ENCODE measurements around the gene LRRC8D.

Gene LRRC8D

DNA sequence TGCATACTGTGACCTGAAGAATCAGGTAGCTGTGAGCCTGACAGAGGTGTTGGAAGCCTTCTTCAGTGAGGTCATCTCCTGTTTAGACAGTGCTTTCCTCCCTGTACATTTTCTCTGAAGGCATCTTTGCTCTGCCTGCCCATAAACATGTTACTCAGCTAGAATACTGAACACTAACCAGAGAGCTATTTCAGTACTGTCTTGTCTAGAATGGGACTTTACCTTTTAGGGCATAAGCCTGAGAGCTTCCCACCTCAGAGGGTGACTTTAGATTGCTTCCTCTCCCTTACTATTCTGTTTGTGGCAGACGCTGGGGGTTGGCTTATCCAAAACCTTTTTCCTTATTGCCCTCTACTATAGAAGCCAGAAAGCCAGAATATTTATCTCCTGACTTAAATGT is 150.8 kb downstream of the LRRC8D start:
- TF ChIP-seq EZH2phosphoT487 (IDR thresholded peaks at IDR 0.05; ENCODE audit: borderline replicate concordance) = no peak
- TF ChIP-seq, protein P1, sequence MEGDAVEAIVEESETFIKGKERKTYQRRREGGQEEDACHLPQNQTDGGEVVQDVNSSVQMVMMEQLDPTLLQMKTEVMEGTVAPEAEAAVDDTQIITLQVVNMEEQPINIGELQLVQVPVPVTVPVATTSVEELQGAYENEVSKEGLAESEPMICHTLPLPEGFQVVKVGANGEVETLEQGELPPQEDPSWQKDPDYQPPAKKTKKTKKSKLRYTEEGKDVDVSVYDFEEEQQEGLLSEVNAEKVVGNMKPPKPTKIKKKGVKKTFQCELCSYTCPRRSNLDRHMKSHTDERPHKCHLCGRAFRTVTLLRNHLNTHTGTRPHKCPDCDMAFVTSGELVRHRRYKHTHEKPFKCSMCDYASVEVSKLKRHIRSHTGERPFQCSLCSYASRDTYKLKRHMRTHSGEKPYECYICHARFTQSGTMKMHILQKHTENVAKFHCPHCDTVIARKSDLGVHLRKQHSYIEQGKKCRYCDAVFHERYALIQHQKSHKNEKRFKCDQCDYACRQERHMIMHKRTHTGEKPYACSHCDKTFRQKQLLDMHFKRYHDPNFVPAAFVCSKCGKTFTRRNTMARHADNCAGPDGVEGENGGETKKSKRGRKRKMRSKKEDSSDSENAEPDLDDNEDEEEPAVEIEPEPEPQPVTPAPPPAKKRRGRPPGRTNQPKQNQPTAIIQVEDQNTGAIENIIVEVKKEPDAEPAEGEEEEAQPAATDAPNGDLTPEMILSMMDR (conservative IDR thresholded peaks at IDR 0.05; ENCODE audit: low read length) = no peak
- no peaks in the 10 kb centered on the region for H3K36me3 ChIP-seq (ENCODE audit: insufficient read depth, low read length)
- H3F3A ChIP-seq (ENCODE audit: low read depth) = no peaks in the 10 kb centered on the region
- H3K27me3 ChIP-seq (ENCODE audit: insufficient read depth, low read length, poor library complexity, severe bottlenecking) = no peaks in the 10 kb centered on the region
- H3K4me2 ChIP-seq (ENCODE audit: low read depth, low read length, poor library complexity, severe bottlenecking) = no peak overlapping the region
- H4K20me1 ChIP-seq (ENCODE audit: insufficient read depth, low read length, poor library complexity, severe bottlenecking) = no peaks in the 10 kb centered on the region
- no peaks in the 10 kb centered on the region for H3K9me3 ChIP-seq (ENCODE audit: insufficient read depth, low read depth, low read length)
- no peak overlapping the region for H2AFZ ChIP-seq (ENCODE audit: low read length)
- H3K4me3 ChIP-seq (ENCODE audit: low read length, poor library complexity, severe bottlenecking) = no peak overlapping the region
- H3K79me2 ChIP-seq (ENCODE audit: insufficient read depth, low read length) = no peaks in the 10 kb centered on the region
- H3K9ac ChIP-seq (ENCODE audit: low read depth, low read length, poor library complexity, severe bottlenecking) = no peak overlapping the region
- H3K9me2 ChIP-seq (replicated peaks; ENCODE audit: low read depth, low read length) = no peaks in the 10 kb centered on the region
- H3K4me1 ChIP-seq (ENCODE audit: insufficient read depth, low read length, poor library complexity, severe bottlenecking) = peaks cover 17% of the 10 kb centered on the region

DNA sequence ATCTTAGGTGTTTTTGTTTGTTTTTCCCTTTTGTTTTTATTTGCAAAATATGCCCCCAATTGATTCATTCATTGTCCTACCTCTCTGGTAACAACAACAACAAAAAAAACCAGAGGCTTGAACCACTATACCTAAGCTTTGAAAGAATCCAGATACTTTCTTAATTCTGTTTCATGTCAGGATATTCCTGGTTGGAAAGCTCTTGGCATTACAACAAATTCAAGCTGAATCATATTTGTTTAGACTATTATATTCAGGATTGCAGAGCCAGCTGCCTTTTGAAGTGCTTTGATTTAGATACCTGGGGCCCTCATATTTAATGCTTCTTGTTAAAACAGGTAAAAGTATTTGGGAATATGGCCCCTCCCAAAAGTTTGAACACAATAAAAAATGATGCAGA is 151.2 kb downstream of the LRRC8D start:
- Histone ChIP-seq H3K9me2 (replicated peaks; ENCODE audit: low read depth, low read length) (no peaks in the 10 kb centered on the region), H3K79me2 (ENCODE audit: insufficient read depth, low read length) (no peaks in the 10 kb centered on the region)
- TF ChIP-seq, protein P1 (conservative IDR thresholded peaks at IDR 0.05; ENCODE audit: low read length) = no peak
- no peak for TF ChIP-seq EZH2phosphoT487 (IDR thresholded peaks at IDR 0.05; ENCODE audit: borderline replicate concordance)

DNA sequence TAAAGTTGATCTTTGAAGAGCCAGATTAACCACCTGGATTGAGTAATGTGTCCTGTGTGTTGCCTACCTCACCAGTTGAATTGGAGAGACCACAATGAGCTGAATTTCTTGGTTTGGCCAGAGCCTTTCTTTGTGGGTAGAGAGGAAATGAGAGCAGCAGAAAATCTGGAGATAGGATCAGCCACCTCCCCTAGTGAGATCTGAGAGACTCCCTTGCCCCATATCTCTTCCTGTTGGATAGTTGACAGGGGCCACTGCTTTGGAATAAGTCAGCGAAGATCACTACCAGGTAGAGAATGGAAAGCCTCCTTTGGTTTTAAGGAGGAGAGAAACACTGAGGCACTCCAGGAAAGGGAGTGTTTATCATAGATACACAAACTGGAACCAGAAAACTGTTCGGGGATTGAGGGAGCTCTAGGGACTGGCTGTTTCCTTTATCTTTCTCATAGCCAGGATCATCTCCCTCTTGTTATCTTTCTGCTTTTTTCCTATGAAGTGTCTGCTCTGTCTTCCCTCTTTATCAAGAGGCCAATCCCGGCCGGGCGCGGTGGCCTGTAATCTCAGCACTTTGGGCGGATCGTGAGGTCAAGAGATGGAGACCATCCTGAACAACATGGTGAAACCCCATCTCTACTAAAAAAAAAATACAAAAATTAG is 152.8 kb downstream of the LRRC8D start:
- no peaks in the 10 kb centered on the region for H3K9me3 ChIP-seq (ENCODE audit: insufficient read depth, low read depth, low read length)
- peak overlapping the region; percentile 23 for H3K4me2 ChIP-seq (ENCODE audit: low read depth, low read length, poor library complexity, severe bottlenecking)
- H3K79me2 ChIP-seq (ENCODE audit: insufficient read depth, low read length) = no peaks in the 10 kb centered on the region
- peaks cover 17% of the 10 kb centered on the region for H3K4me1 ChIP-seq (ENCODE audit: insufficient read depth, low read length, poor library complexity, severe bottlenecking)
- H3F3A ChIP-seq (ENCODE audit: low read depth) = no peaks in the 10 kb centered on the region
- no peaks in the 10 kb centered on the region for H3K36me3 ChIP-seq (ENCODE audit: insufficient read depth, low read length)
- no peaks in the 10 kb centered on the region for H4K20me1 ChIP-seq (ENCODE audit: insufficient read depth, low read length, poor library complexity, severe bottlenecking)
- H3K9ac ChIP-seq (ENCODE audit: low read depth, low read length, poor library complexity, severe bottlenecking) = no peak overlapping the region
- no peak overlapping the region for H3K4me3 ChIP-seq (ENCODE audit: low read length, poor library complexity, severe bottlenecking)
- no peaks in the 10 kb centered on the region for H3K9me2 ChIP-seq (replicated peaks; ENCODE audit: low read depth, low read length)
- H3K27me3 ChIP-seq (ENCODE audit: insufficient read depth, low read length, poor library complexity, severe bottlenecking) = no peaks in the 10 kb centered on the region
- H2AFZ ChIP-seq (ENCODE audit: low read length) = no peak overlapping the region
- TF ChIP-seq, protein P1 (conservative IDR thresholded peaks at IDR 0.05; ENCODE audit: low read length) = no peak
- TF ChIP-seq EZH2phosphoT487 (IDR thresholded peaks at IDR 0.05; ENCODE audit: borderline replicate concordance) = no peak

More for the DNA sequence above, 151.2 kb downstream of the LRRC8D start:
- Histone ChIP-seq H3K27me3 (ENCODE audit: insufficient read depth, low read length, poor library complexity, severe bottlenecking) (no peaks in the 10 kb centered on the region), H3K9ac (ENCODE audit: low read depth, low read length, poor library complexity, severe bottlenecking) (no peak overlapping the region), H4K20me1 (ENCODE audit: insufficient read depth, low read length, poor library complexity, severe bottlenecking) (no peaks in the 10 kb centered on the region), H3F3A (ENCODE audit: low read depth) (no peaks in the 10 kb centered on the region), H3K36me3 (ENCODE audit: insufficient read depth, low read length) (no peaks in the 10 kb centered on the region), H2AFZ (ENCODE audit: low read length) (no peak overlapping the region), H3K9me3 (ENCODE audit: insufficient read depth, low read depth, low read length) (no peaks in the 10 kb centered on the region), H3K4me2 (ENCODE audit: low read depth, low read length, poor library complexity, severe bottlenecking) (no peak overlapping the region), H3K4me1 (ENCODE audit: insufficient read depth, low read length, poor library complexity, severe bottlenecking) (peaks cover 17% of the 10 kb centered on the region), H3K4me3 (ENCODE audit: low read length, poor library complexity, severe bottlenecking) (no peak overlapping the region)
